PC-3 (cell line): ENCODE measurements around the gene CYP2E1. TPM values are rescaled to one million over a fixed set of nuclear protein-coding genes. Genes with fewer than 3 reads are reported as not detected.

ENCODE experiments used
- ATAC-seq: fragments of 200-7000 bp; cut with Tn5 transposase; 2 replicates; pipeline ENCODE4 v1.9.1; 2020; ENCODE audit warnings: mild to moderate bottlenecking, moderate library complexity
- Bru-seq: library from RNA; stranded (reverse); fragments of 400-500 nt; gene quantifications from one replicate; lab custom pipeline; 2021; lab: Mats Ljungman, UMichigan
- BruChase-seq, 2 experiments: library from RNA; stranded (reverse); fragments of 400-500 nt; gene quantifications; one replicate each; lab custom pipeline; 2021; lab: Mats Ljungman, UMichigan
- BruUV-seq: library from RNA; stranded (reverse); fragments of 400-500 nt; replicated peaks from 2 replicates; lab custom pipeline; 2021; lab: Mats Ljungman, UMichigan
- CTCF ChIA-PET: fragments of 300-600 bp; sonication (Branson Sonifier 250); formaldehyde crosslinking; loops from one replicate; lab custom pipeline; 2022; ENCODE audit warnings: antibody characterized with exemption; lab: Charles Lee
- POLR2A ChIA-PET: fragments of 300-600 bp; sonication (Branson Sonifier 250); formaldehyde crosslinking; loops from one replicate; lab custom pipeline; 2022; ENCODE audit warnings: antibody characterized with exemption; ENCODE audit not compliant: unreplicated experiment; lab: Charles Lee
- DNase-seq: peaks from one replicate; pipeline ENCODE4 v3.0.0-alpha.2; 2015
- H2AFZ ChIP-seq: fragments of 300-600 bp; sonication (generic); 2 replicates; pipeline ENCODE4 v1.6.0; 2016; ENCODE audit warnings: antibody characterized with exemption, low read length
- H3F3A ChIP-seq: fragments of 300-600 bp; sonication (generic); one replicate; pipeline ENCODE4 v1.6.0; 2017; ENCODE audit warnings: antibody characterized with exemption, low read length, control low read depth, mild to moderate bottlenecking; ENCODE audit not compliant: unreplicated experiment
- H3K27ac ChIP-seq: fragments of 300-600 bp; sonication (generic); 2 replicates; pipeline ENCODE4 v1.5.1; 2016; ENCODE audit warnings: mild to moderate bottlenecking, low read length
- H3K27me3 ChIP-seq: fragments of 300-600 bp; sonication (generic); 2 replicates; pipeline ENCODE4 v1.6.1; 2016; ENCODE audit warnings: low read length, mixed read lengths
- H3K36me3 ChIP-seq: fragments of 300-600 bp; sonication (generic); 2 replicates; pipeline ENCODE4 v1.6.1; 2016; ENCODE audit warnings: low read depth, mixed run types, low read length, mixed read lengths
- H3K4me1 ChIP-seq: fragments of 300-600 bp; sonication (generic); 2 replicates; pipeline ENCODE4 v1.5.1; 2016; ENCODE audit warnings: low read length; ENCODE audit not compliant: insufficient read depth
- H3K4me2 ChIP-seq: fragments of 300-600 bp; sonication (generic); 2 replicates; pipeline ENCODE4 v1.6.0; 2016; ENCODE audit warnings: low read length
- H3K4me3 ChIP-seq: fragments of 300-600 bp; sonication (generic); 2 replicates; pipeline ENCODE4 v1.5.1; 2016; ENCODE audit warnings: mild to moderate bottlenecking, low read length, mixed read lengths
- H3K79me2 ChIP-seq: fragments of 300-600 bp; sonication (generic); 2 replicates; pipeline ENCODE4 v1.6.1; 2017; ENCODE audit warnings: low read length, mixed read lengths
- H3K9ac ChIP-seq: fragments of 300-600 bp; sonication (generic); 2 replicates; pipeline ENCODE4 v1.6.0; 2016; ENCODE audit warnings: mild to moderate bottlenecking, low read length
- H3K9me2 ChIP-seq: fragments of 300-600 bp; sonication (generic); replicated peaks from 2 replicates; pipeline ENCODE4 v1.6.1; 2016; ENCODE audit warnings: mixed run types, low read length, mixed read lengths
- H3K9me3 ChIP-seq: fragments of 300-600 bp; sonication (generic); 2 replicates; pipeline ENCODE4 v1.6.1; 2016; ENCODE audit warnings: low read length, mixed read lengths
- H4K20me1 ChIP-seq: fragments of 300-600 bp; sonication (generic); 2 replicates; pipeline ENCODE4 v1.6.1; 2016; ENCODE audit warnings: low read length, mixed read lengths
- CTCF ChIP-seq: fragments of 300-600 bp; sonication (generic); conservative IDR thresholded peaks from 2 replicates; pipeline ENCODE4 v1.5.1; 2017; ENCODE audit warnings: antibody characterized with exemption, low read depth, mild to moderate bottlenecking, low read length
- EZH2 ChIP-seq: fragments of 300-600 bp; sonication (generic); IDR thresholded peaks from one replicate; pipeline ENCODE4 v1.6.1; 2017; ENCODE audit warnings: antibody characterized with exemption, mild to moderate bottlenecking, low read length; ENCODE audit not compliant: unreplicated experiment
- EZH2phosphoT487 ChIP-seq: fragments of 300-600 bp; sonication (generic); IDR thresholded peaks from 2 replicates; pipeline ENCODE4 v1.6.1; 2018; ENCODE audit warnings: mild to moderate bottlenecking, antibody characterized with exemption, low read length, borderline replicate concordance
- intact Hi-C: fragments of 100-400 bp; cut with micrococcal nuclease; formaldehyde crosslinking; loops from 2 replicates; pipeline ENCODE4 v1.9.0; 2023
- long read RNA-seq: library from polyadenylated mRNA; unstranded; transcript quantifications from one replicate; pipeline ENCODE4 v2.0.0, GENCODE V29; 2021; ENCODE audit not compliant: unreplicated experiment
- total RNA-seq: library from RNA; depleted of rRNA; stranded (reverse); fragments of >200 nt; gene quantifications from 2 replicates; pipeline ENCODE4 v1.2.3, GENCODE V29; 2014; rRNA removed

Gene CYP2E1
- 3.3 and 4.2 TPM in 2 replicates for total RNA-seq
- Bru-seq, nascent RNA = percentile 40 among the genes with signal in this experiment
- BruChase-seq, experiment 1, labeled RNA remaining after a 6-hour chase = percentile 56 among the genes with signal in this experiment
- BruChase-seq, experiment 2, labeled RNA remaining after a 2-hour chase = percentile 56 among the genes with signal in this experiment
- long read RNA-seq, partial matches to known transcripts = 8 of 9 reads
- long read RNA-seq, other reads (novel, unspliced or antisense) = 1 of 9 reads

DNA sequence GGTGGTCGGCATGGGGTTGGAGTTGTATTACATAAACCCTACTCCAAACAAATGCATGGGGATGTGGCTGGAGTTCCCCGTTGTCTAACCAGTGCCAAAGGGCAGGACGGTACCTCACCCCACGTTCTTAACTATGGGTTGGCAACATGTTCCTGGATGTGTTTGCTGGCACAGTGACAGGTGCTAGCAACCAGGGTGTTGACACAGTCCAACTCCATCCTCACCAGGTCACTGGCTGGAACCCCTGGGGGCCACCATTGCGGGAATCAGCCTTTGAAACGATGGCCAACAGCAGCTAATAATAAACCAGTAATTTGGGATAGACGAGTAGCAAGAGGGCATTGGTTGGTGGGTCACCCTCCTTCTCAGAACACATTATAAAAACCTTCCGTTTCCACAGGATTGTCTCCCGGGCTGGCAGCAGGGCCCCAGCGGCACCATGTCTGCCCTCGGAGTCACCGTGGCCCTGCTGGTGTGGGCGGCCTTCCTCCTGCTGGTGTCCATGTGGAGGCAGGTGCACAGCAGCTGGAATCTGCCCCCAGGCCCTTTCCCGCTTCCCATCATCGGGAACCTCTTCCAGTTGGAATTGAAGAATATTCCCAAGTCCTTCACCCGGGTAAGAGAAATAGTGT, at the start of gene CYP2E1:
TSS of gene CYP2E1 (plus strand) at position 407 of the 632 bp plus-strand sequence. CDS start at position 440, 33 bp downstream.
- peak within 1 kb of the TSS; percentile 91 for H2AFZ ChIP-seq
- intact Hi-C loops = no loop called here

GRCh38 chr10:133481086-133481643, 46.0 kb upstream of the CYP2E1 start:
- TF ChIP-seq EZH2 (no peak), EZH2phosphoT487 (no peak), CTCF (no peak)
- intact Hi-C loops = no loop called here
- no TSS peak for BruUV-seq

More for the DNA sequence above, at the start of gene CYP2E1:
- BruUV-seq = no TSS peak
- peaks cover 23% of the 10 kb centered on the region for H3K4me1 ChIP-seq
- H3K9me2 ChIP-seq = no peaks in the 10 kb centered on the region
- peak within 1 kb of the TSS; percentile 74 for H3K4me3 ChIP-seq
- ChIA-PET POLR2A (no interaction called here), CTCF (no interaction called here)
- TF ChIP-seq EZH2phosphoT487 (no peak), EZH2 (no peak), CTCF (no peak)
- H4K20me1 ChIP-seq = no peaks in the 10 kb centered on the region
- no peak within 1 kb of the TSS for H3K9ac ChIP-seq
- DNase-seq (no peak), ATAC-seq (no peak)
- no peak within 1 kb of the TSS for H3K27ac ChIP-seq
- H3K79me2 ChIP-seq = no peaks in the 10 kb centered on the region
- peaks cover 8% of the 10 kb centered on the region for H3F3A ChIP-seq
- H3K27me3 ChIP-seq = no peaks in the 10 kb centered on the region; the same call in 1 of the 2 replicates
- no peaks in the 10 kb centered on the region; the same call in 1 of the 2 replicates for H3K36me3 ChIP-seq
- 0 out of 2 replicates have a peak, but pooled peaks cover 7% of the 10 kb centered on the region for H3K9me3 ChIP-seq
- H3K4me2 ChIP-seq = peak within 1 kb of the TSS; percentile 93

More at GRCh38 chr10:133481086-133481643, 46.0 kb upstream of the CYP2E1 start:
- Histone ChIP-seq H3K9me3 (peaks cover 8% of the 10 kb centered on the region; the same call in 1 of the 2 replicates), H3K79me2 (no peaks in the 10 kb centered on the region), H3F3A (no peaks in the 10 kb centered on the region), H2AFZ (no peak overlapping the region), H3K36me3 (no peaks in the 10 kb centered on the region), H3K27me3 (0 out of 2 replicates have a peak, but pooled peaks cover 8% of the 10 kb centered on the region), H3K9ac (no peak overlapping the region), H3K4me1 (no peaks in the 10 kb centered on the region), H3K27ac (no peak overlapping the region), H3K9me2 (no peaks in the 10 kb centered on the region), H3K4me3 (no peak overlapping the region), H3K4me2 (no peak overlapping the region), H4K20me1 (no peaks in the 10 kb centered on the region)
- ChIA-PET CTCF (no interaction called here), POLR2A (no interaction called here)
- DNase-seq = no peak
- ATAC-seq = no peak
